B cell (primary cell): Measurements from ENCODE around the gene KCNJ6. TPM values are rescaled to one million over a fixed set of nuclear protein-coding genes. Genes with fewer than 3 reads are reported as not detected.

Source experiments
- ATAC-seq: fragments of 200-7000 bp; cut with Tn5 transposase; one replicate; pipeline ENCODE4 v1.10.0; 2021; ENCODE audit warnings: low read depth, mild to moderate bottlenecking, moderate number of reproducible peaks, moderate library complexity
- CTCF ChIA-PET: fragments of 350-600 bp; sonication (Branson Sonifier 250); formaldehyde crosslinking; loops from one replicate; lab custom pipeline; 2021; ENCODE audit warnings: antibody characterized with exemption, inconsistent platforms; lab: Charles Lee
- POLR2A ChIA-PET: fragments of 350-600 bp; sonication (Branson Sonifier 250); formaldehyde crosslinking; loops from one replicate; lab custom pipeline; 2021; ENCODE audit warnings: antibody characterized with exemption; lab: Charles Lee
- DNase-seq: peaks from one replicate; pipeline ENCODE4 v3.0.0; 2013
- H2AFZ ChIP-seq: 2 replicates; pipeline ENCODE4 v1.6.1; 2012; ENCODE audit warnings: mild to moderate bottlenecking, low read depth, low read length; ENCODE audit not compliant: insufficient read depth, poor library complexity, severe bottlenecking
- H3K27ac ChIP-seq, 2 donors: 1 replicate in 1 of 2; 2 replicates in 1 of 2; pipeline ENCODE4 v1.5.1; 2012 to 2013; ENCODE audit warnings: low read length in 2 of 2, mild to moderate bottlenecking in 2 of 2, moderate library complexity in 1 of 2
- H3K27me3 ChIP-seq, 4 experiments: fragments of 200-600 bp in 1 of 4; sonication (generic) in 1 of 4; replicated peaks in 1 of 4; 1 replicate in 2 of 4; 2 replicates in 2 of 4; pipeline versions ENCODE4 v1.6.1 to v1.7.0; 2013 to 2016; ENCODE audit warnings: low read length in 3 of 4, mild to moderate bottlenecking in 2 of 4, mixed read lengths in 1 of 4, moderate library complexity in 1 of 4; ENCODE audit not compliant: insufficient read depth in 4 of 4, control insufficient read depth in 3 of 4; ENCODE audit errors: control extremely low read depth in 1 of 4
- H3K36me3 ChIP-seq, 2 experiments: replicated peaks in 1 of 2; 1 replicate in 1 of 2; 2 replicates in 1 of 2; pipeline versions ENCODE4 v1.6.1 to v1.7.1; 2013; ENCODE audit warnings: low read length in 1 of 2; ENCODE audit not compliant: insufficient read depth in 2 of 2, control insufficient read depth in 1 of 2; ENCODE audit errors: control extremely low read depth in 1 of 2, extremely low read depth in 1 of 2
- H3K4me1 ChIP-seq, 2 donors: fragments of 200-600 bp in 1 of 2; sonication (generic) in 1 of 2; 1 replicate in 1 of 2; 2 replicates in 1 of 2; pipeline versions ENCODE4 v1.5.1 to v1.6.1; 2013 to 2017; ENCODE audit warnings: low read length in 2 of 2; ENCODE audit not compliant: control insufficient read depth in 2 of 2, insufficient read depth in 2 of 2
- H3K4me2 ChIP-seq: replicated peaks from 2 replicates; pipeline ENCODE3; 2012; ENCODE audit warnings: mild to moderate bottlenecking, low read depth, low read length; ENCODE audit not compliant: poor library complexity, severe bottlenecking
- H3K4me3 ChIP-seq, 5 experiments: fragments of 200-600 bp in 1 of 5; sonication (generic) in 1 of 5; 1 replicate in 3 of 5; 2 replicates in 2 of 5; pipeline versions ENCODE4 v1.5.1 to v1.7.0; 2011 to 2016; ENCODE audit warnings: low read length in 4 of 5, mild to moderate bottlenecking in 4 of 5, low read depth in 2 of 5, control low read depth in 1 of 5, moderate library complexity in 1 of 5; ENCODE audit not compliant: insufficient read depth in 1 of 5; ENCODE audit errors: control extremely low read depth in 1 of 5, extremely low read depth in 1 of 5
- H3K79me2 ChIP-seq: fragments of 200-600 bp; sonication (generic); one replicate; pipeline ENCODE4 v1.6.0; 2016; ENCODE audit warnings: low read length; ENCODE audit not compliant: control insufficient read depth, insufficient read depth
- H3K9ac ChIP-seq: fragments of 200-600 bp; sonication (generic); 2 replicates; pipeline ENCODE4 v1.6.1; 2017; ENCODE audit warnings: mild to moderate bottlenecking, low read length, moderate library complexity
- H3K9me3 ChIP-seq, 3 donors: one replicate each; pipeline versions ENCODE4 v1.6.1 to v1.7.1; 2013; ENCODE audit warnings: low read length in 2 of 3; ENCODE audit not compliant: control insufficient read depth in 2 of 3, insufficient read depth in 1 of 3; ENCODE audit errors: control extremely low read depth in 1 of 3
- H4K20me1 ChIP-seq: 2 replicates; pipeline ENCODE4 v1.6.0; 2012; ENCODE audit warnings: mild to moderate bottlenecking, low read length; ENCODE audit not compliant: insufficient read depth, control insufficient read depth, poor library complexity, severe bottlenecking
- H3K27ac Mint-ChIP-seq: one replicate; pipeline ENCODE4 v1.8.0; 2021; ENCODE audit warnings: mixed read lengths
- H3K27me3 Mint-ChIP-seq: one replicate; pipeline ENCODE4 v1.8.0; 2021; ENCODE audit warnings: mixed read lengths
- H3K4me1 Mint-ChIP-seq: one replicate; pipeline ENCODE4 v1.8.0; 2021; ENCODE audit warnings: mixed read lengths
- H3K4me3 Mint-ChIP-seq: one replicate; pipeline ENCODE4 v1.8.0; 2021; ENCODE audit warnings: mixed read lengths
- H3K9me3 Mint-ChIP-seq: one replicate; pipeline ENCODE4 v1.8.0; 2022; ENCODE audit warnings: mixed read lengths; ENCODE audit not compliant: insufficient read depth
- CTCF ChIP-seq: fragments of 200-600 bp; IDR thresholded peaks from one replicate; pipeline ENCODE4 v1.8.0; 2022; ENCODE audit warnings: antibody characterized with exemption, mild to moderate bottlenecking
- EZH2 ChIP-seq: IDR thresholded peaks from 2 replicates; pipeline ENCODE4 v1.6.1; 2012; ENCODE audit warnings: borderline replicate concordance, low read depth, mild to moderate bottlenecking, moderate library complexity, low read length; ENCODE audit not compliant: insufficient read depth, poor library complexity, severe bottlenecking
- WGBS: methylation state at CpG from one replicate; pipeline ENCODE4 v1.1.5; 2013; ENCODE audit warnings: missing lambda C conversion rate; ENCODE audit not compliant: insufficient coverage; 5-methylcytosine and 5-hydroxymethylcytosine counted together
- intact Hi-C: fragments of 100-400 bp; cut with micrococcal nuclease; formaldehyde crosslinking; loops from one replicate; pipeline ENCODE4 v1.10.0; 2022
- polyA plus RNA-seq: library from polyadenylated mRNA; depleted of rRNA; stranded (reverse); fragments of >200 nt; gene quantifications from 2 replicates; pipeline ENCODE4 v1.2.3, GENCODE V29; 2012
- total RNA-seq, 2 donors: library from RNA; stranded (reverse); fragments of 120-200 nt in 1 of 2; gene quantifications; 1 replicate in 1 of 2; 2 replicates in 1 of 2; pipeline versions ENCODE4 v1.2.3 to v1.2.4, GENCODE V29; 2013 to 2022

The KCNJ6 gene
- total and polyA plus RNA-seq, 2 donors (not counting 1 experiment from before 2014, with no cell fraction given): not detected

DNA sequence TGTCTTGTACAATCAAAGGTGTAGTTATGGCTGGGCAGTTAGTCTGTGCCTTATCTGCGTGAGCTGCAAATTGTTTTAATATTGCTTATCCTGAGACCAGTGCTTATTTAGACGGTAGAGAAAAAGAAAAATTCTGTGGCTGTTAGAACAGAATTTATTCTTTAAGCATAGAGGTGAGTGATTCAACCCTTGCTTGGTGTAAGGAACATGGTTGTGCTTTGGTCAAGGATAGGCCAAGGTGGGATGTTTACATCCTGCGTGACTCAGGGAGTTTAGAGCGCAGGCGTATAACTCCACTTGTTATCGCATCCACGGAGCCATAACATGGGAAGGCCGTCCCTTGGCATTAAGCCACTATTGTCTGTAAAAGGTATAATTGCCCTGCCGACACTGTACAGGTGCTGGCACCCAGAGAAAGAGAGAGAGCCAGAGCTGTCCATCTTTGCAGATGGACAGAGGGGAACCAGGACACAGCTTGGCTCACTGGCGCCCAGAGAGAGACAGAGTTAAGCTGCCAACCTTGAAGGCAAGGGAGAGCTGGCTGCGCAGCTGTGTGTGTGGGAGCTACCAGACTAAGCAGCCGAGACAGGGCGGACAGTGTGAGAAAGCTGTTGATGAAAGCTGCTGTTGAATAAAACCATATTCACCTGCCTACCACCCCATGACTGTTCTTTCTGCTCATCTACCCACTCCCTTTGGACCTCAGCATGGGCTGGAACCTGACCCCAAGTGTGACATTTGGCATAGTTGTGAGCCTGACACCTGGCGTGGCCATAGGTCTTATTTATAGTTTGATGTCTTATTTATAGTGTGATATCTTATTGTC lies 349.3 kb downstream of the KCNJ6 start:
- H3K27me3 ChIP-seq: no peaks in the 10 kb centered on the region
- H3K4me1 ChIP-seq: peaks cover 10 to 19% of the 10 kb centered on the region in 2 donors
- H3K9me3 ChIP-seq: no peaks in the 10 kb centered on the region
- no peak overlapping the region for H3K4me3 ChIP-seq
- intact Hi-C loops: loop anchor here (10.0 kb wide), 1 partner anchor 52 kb away; no protein-coding TSS in a partner anchor
- DNase-seq (no peak), ATAC-seq (no peak)
- CTCF ChIA-PET: no interaction called here
- peaks cover 5% of the 10 kb centered on the region for H3K79me2 ChIP-seq
- Mint-ChIP-seq H3K9me3 (no peaks in the 10 kb centered on the region), H3K27me3 (peaks cover 20% of the 10 kb centered on the region), H3K4me3 (no peak overlapping the region), H3K27ac (no peak overlapping the region), H3K4me1 (peaks cover 18% of the 10 kb centered on the region)
- H3K36me3 ChIP-seq: no peaks in the 10 kb centered on the region
- WGBS: 93% methylated on average over 10 of the region's 14 CpGs
- no peaks in the 10 kb centered on the region for H4K20me1 ChIP-seq
- no peak overlapping the region for H2AFZ ChIP-seq
- no peak for TF ChIP-seq EZH2
- TF ChIP-seq CTCF: no peak
- H3K27ac ChIP-seq: no peak overlapping the region
- H3K9ac ChIP-seq: no peak overlapping the region
- POLR2A ChIA-PET: interaction anchor here (0.7 kb wide), 1 partner anchor 293 kb away, joined by 3 read pairs; no protein-coding TSS in a partner anchor
- no peak overlapping the region for H3K4me2 ChIP-seq
